ENCODE measurements around the gene DNASE2.

The DNASE2 gene

DNA sequence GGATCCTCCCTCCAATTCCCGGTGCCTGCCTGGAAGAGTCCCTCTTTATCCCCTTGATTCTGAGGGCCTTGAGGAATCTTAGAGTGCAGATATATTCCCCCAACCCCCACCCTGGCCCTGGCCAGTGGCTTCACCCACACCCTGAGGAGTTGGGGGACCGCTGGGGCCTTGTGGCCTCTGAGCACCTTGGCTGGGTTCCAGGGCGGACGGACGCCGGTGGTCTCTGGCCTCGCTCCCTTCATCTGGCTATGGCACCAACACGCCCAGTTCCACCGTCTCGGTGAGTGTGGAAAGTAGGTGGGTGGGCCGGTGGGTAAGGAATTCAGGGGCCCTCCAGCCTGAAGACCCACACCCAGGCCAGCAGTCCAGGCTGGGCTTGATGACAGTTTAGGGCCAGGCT lies 37.9 kb downstream of the DNASE2 start:
- no peak overlapping the region for H3K27ac ChIP-seq (ENCODE audit: low read length)
- H3K4me3 ChIP-seq (ENCODE audit: low read length), result no peak overlapping the region
- H3K79me2 ChIP-seq (ENCODE audit: low read length), result peaks cover 3% of the 10 kb centered on the region; the same call in 1 of the 2 replicates
- H2AFZ ChIP-seq (ENCODE audit: low read depth, low read length), result no peak overlapping the region
- 0 out of 2 replicates have a peak, but pooled peaks cover 6% of the 10 kb centered on the region for H4K20me1 ChIP-seq (ENCODE audit: insufficient read depth, low read length)
- no peaks in the 10 kb centered on the region for H3K9me3 ChIP-seq (ENCODE audit: insufficient read depth, low read length)
- H3K9ac ChIP-seq (ENCODE audit: low read length), result no peak overlapping the region
- peaks cover 14% of the 10 kb centered on the region for H3K36me3 ChIP-seq (replicated peaks; ENCODE audit: low read depth, low read length)
- H3K27me3 ChIP-seq (ENCODE audit: low read depth, low read length), result no peaks in the 10 kb centered on the region
- no peak overlapping the region for H3K4me2 ChIP-seq (ENCODE audit: low read length)
- TF ChIP-seq, protein P1, sequence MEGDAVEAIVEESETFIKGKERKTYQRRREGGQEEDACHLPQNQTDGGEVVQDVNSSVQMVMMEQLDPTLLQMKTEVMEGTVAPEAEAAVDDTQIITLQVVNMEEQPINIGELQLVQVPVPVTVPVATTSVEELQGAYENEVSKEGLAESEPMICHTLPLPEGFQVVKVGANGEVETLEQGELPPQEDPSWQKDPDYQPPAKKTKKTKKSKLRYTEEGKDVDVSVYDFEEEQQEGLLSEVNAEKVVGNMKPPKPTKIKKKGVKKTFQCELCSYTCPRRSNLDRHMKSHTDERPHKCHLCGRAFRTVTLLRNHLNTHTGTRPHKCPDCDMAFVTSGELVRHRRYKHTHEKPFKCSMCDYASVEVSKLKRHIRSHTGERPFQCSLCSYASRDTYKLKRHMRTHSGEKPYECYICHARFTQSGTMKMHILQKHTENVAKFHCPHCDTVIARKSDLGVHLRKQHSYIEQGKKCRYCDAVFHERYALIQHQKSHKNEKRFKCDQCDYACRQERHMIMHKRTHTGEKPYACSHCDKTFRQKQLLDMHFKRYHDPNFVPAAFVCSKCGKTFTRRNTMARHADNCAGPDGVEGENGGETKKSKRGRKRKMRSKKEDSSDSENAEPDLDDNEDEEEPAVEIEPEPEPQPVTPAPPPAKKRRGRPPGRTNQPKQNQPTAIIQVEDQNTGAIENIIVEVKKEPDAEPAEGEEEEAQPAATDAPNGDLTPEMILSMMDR (IDR thresholded peaks at IDR 0.05; ENCODE audit: low read depth, low read length), result no peak
- no peak for TF ChIP-seq EZH2phosphoT487 (IDR thresholded peaks at IDR 0.05; ENCODE audit: low read depth)
- H3K4me1 ChIP-seq (ENCODE audit: low read length), result peaks cover 14% of the 10 kb centered on the region

DNA sequence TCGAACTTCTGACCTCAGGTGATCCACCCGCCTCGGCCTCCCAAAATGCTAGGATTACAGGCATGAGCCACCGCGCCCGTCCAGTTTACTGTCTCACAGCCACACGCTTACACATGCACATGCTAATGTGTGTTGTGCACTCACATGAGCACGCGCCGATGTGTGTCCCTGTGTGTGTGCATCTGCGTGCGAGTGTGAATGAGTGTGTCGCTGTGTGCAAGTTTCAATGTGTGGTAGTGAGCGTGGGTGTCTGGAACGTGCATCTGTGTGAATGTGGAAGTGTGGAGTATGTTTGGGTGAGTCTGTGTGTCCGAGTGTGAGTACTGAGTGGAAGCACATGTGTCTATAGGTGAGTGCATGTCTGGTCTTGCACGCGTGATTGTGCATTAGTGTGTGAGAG lies 38.7 kb downstream of the DNASE2 start:
- H3K9me3 ChIP-seq (ENCODE audit: insufficient read depth, low read length), result no peaks in the 10 kb centered on the region
- TF ChIP-seq, protein P1 (IDR thresholded peaks at IDR 0.05; ENCODE audit: low read depth, low read length), result no peak
- TF ChIP-seq EZH2phosphoT487 (IDR thresholded peaks at IDR 0.05; ENCODE audit: low read depth), result no peak
- peaks cover 3% of the 10 kb centered on the region; the same call in 1 of the 2 replicates for H3K79me2 ChIP-seq (ENCODE audit: low read length)
- H3K4me3 ChIP-seq (ENCODE audit: low read length), result no peak overlapping the region
- H3K36me3 ChIP-seq (replicated peaks; ENCODE audit: low read depth, low read length), result peaks cover 10% of the 10 kb centered on the region
- no peak overlapping the region for H3K4me2 ChIP-seq (ENCODE audit: low read length)
- H3K27me3 ChIP-seq (ENCODE audit: low read depth, low read length), result no peaks in the 10 kb centered on the region
- H3K27ac ChIP-seq (ENCODE audit: low read length), result no peak overlapping the region
- peaks cover 15% of the 10 kb centered on the region for H3K4me1 ChIP-seq (ENCODE audit: low read length)
- H4K20me1 ChIP-seq (ENCODE audit: insufficient read depth, low read length), result 0 out of 2 replicates have a peak, but pooled peaks cover 6% of the 10 kb centered on the region
- H3K9ac ChIP-seq (ENCODE audit: low read length), result no peak overlapping the region
- H2AFZ ChIP-seq (ENCODE audit: low read depth, low read length), result no peak overlapping the region

DNA sequence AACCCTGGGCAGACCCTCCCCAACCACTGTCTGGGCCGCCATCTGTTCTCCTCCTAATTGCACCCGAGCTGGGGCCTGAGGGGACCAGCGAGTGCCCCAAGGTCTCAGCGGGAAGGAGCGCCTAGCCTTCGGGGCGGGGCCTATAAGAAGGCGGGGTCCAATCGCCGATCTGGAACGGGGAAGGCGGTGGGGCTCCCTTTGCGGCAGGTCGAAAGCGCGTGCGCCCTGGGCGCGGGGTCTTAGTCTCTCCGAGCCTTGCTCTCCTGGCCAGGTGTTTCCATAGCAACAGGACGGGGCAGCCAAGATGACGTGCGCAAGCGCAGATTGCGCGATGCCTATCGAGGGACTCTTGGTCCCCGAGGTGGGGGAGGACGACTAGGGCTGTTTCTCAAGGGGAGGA lies 40.2 kb downstream of the DNASE2 start:
- peaks cover 14% of the 10 kb centered on the region for H3K4me1 ChIP-seq (ENCODE audit: low read length)

More for the DNA sequence above, 40.2 kb downstream of the DNASE2 start:
- Histone ChIP-seq H3K9ac (ENCODE audit: low read length) (no peak overlapping the region), H3K4me2 (ENCODE audit: low read length) (no peak overlapping the region), H4K20me1 (ENCODE audit: insufficient read depth, low read length) (0 out of 2 replicates have a peak, but pooled peaks cover 6% of the 10 kb centered on the region), H3K9me3 (ENCODE audit: insufficient read depth, low read length) (no peaks in the 10 kb centered on the region), H3K4me3 (ENCODE audit: low read length) (no peak overlapping the region), H3K27me3 (ENCODE audit: low read depth, low read length) (peaks cover 5% of the 10 kb centered on the region; the same call in 1 of the 2 replicates), H3K27ac (ENCODE audit: low read length) (no peak overlapping the region), H3K36me3 (replicated peaks; ENCODE audit: low read depth, low read length) (peaks cover 10% of the 10 kb centered on the region), H2AFZ (ENCODE audit: low read depth, low read length) (no peak overlapping the region), H3K79me2 (ENCODE audit: low read length) (peaks cover 3% of the 10 kb centered on the region; the same call in 1 of the 2 replicates)
- no peak for TF ChIP-seq EZH2phosphoT487 (IDR thresholded peaks at IDR 0.05; ENCODE audit: low read depth)
- TF ChIP-seq, protein P1 (IDR thresholded peaks at IDR 0.05; ENCODE audit: low read depth, low read length), result no peak

Measured in OCI-LY3 (cell line).